Neural cell (in vitro differentiated cells): Measurements from ENCODE around the gene ALS2CL. TPM values are rescaled to one million over a fixed set of nuclear protein-coding genes. Genes with fewer than 3 reads are reported as not detected.

Source experiments
- H2AFZ ChIP-seq: fragments of 200-600, 300-800 bp; sonication (generic), shearing (Covaris generic); 2 replicates; pipeline ENCODE4 v1.6.0; 2014; ENCODE audit warnings: low read depth, mild to moderate bottlenecking, antibody characterized with exemption, low read length, moderate library complexity
- H3F3A ChIP-seq: fragments of 200-600 bp; shearing (Covaris generic); 2 replicates; pipeline ENCODE4 v1.6.1; 2016; ENCODE audit warnings: mild to moderate bottlenecking, moderate library complexity, mixed read lengths, antibody characterized with exemption, low read length; ENCODE audit not compliant: insufficient read depth, poor library complexity, severe bottlenecking
- H3K27ac ChIP-seq: fragments of 200-600, 300-800 bp; sonication (generic), shearing (Covaris generic); 2 replicates; pipeline ENCODE4 v1.5.1; 2014; ENCODE audit warnings: mild to moderate bottlenecking, low read length, moderate library complexity
- H3K27me3 ChIP-seq: fragments of 300-800, 200-600 bp; sonication (generic), shearing (Covaris generic); 2 replicates; pipeline ENCODE4 v1.6.0; 2014; ENCODE audit warnings: mild to moderate bottlenecking, low read depth, low read length, moderate library complexity; ENCODE audit not compliant: insufficient read depth
- H3K36me3 ChIP-seq: fragments of 300-800, 200-600 bp; sonication (generic), shearing (Covaris generic); 2 replicates; pipeline ENCODE4 v1.5.1; 2014; ENCODE audit warnings: mild to moderate bottlenecking, antibody characterized with exemption, low read length, moderate library complexity; ENCODE audit not compliant: insufficient read depth
- H3K4me2 ChIP-seq: fragments of 300-800, 200-600 bp; sonication (generic), shearing (Covaris generic); 2 replicates; pipeline ENCODE4 v1.6.0; 2014; ENCODE audit warnings: mild to moderate bottlenecking, low read length
- H3K4me3 ChIP-seq: fragments of 300-800, 200-600 bp; sonication (generic), shearing (Covaris generic); 2 replicates; pipeline ENCODE4 v1.5.1; 2014; ENCODE audit warnings: mild to moderate bottlenecking, low read length, moderate library complexity
- H3K79me2 ChIP-seq: fragments of 200-600 bp; shearing (Covaris generic); replicated peaks from 2 replicates; pipeline ENCODE4 v1.6.0; 2014; ENCODE audit warnings: mild to moderate bottlenecking, low read length, moderate library complexity; ENCODE audit not compliant: insufficient read depth
- H3K9ac ChIP-seq: fragments of 300-800, 200-600 bp; sonication (generic), shearing (Covaris generic); 2 replicates; pipeline ENCODE4 v1.6.1; 2016; ENCODE audit warnings: mild to moderate bottlenecking, low read length, mixed read lengths
- H3K9me2 ChIP-seq: fragments of 200-600 bp; shearing (Covaris generic); 2 replicates; pipeline ENCODE4 v1.6.1; 2016; ENCODE audit warnings: mild to moderate bottlenecking, low read length, mixed read lengths; ENCODE audit not compliant: insufficient read depth
- H3K9me3 ChIP-seq: fragments of 200-600, 300-800 bp; sonication (generic), shearing (Covaris generic); 2 replicates; pipeline ENCODE4 v1.6.1; 2016; ENCODE audit warnings: mild to moderate bottlenecking, mixed run types, low read length, moderate library complexity, mixed read lengths
- H4K20me1 ChIP-seq: fragments of 200-600 bp; shearing (Covaris generic); 2 replicates; pipeline ENCODE4 v1.6.1; 2016; ENCODE audit warnings: mild to moderate bottlenecking, mixed run types; ENCODE audit not compliant: insufficient read depth
- CTCF ChIP-seq: fragments of 450-650 bp; IDR thresholded peaks from 2 replicates; pipeline ENCODE4 v1.5.1; 2014; ENCODE audit warnings: antibody characterized with exemption, mild to moderate bottlenecking, moderate library complexity; ENCODE audit not compliant: poor library complexity, severe bottlenecking
- EP300 ChIP-seq: fragments of 450-650 bp; conservative IDR thresholded peaks from 2 replicates; pipeline ENCODE4 v1.6.1; 2014; ENCODE audit warnings: antibody characterized with exemption, mild to moderate bottlenecking, moderate library complexity; ENCODE audit not compliant: poor library complexity, severe bottlenecking
- EZH2 ChIP-seq: fragments of 200-600, 300-800 bp; shearing (Covaris generic), sonication (generic); IDR thresholded peaks from 2 replicates; pipeline ENCODE4 v1.6.1; 2014; ENCODE audit warnings: antibody characterized with exemption, low read length, borderline replicate concordance, mild to moderate bottlenecking; ENCODE audit not compliant: insufficient read depth, poor library complexity, severe bottlenecking
- MXI1 ChIP-seq: fragments of 450-650 bp; conservative IDR thresholded peaks from 2 replicates; pipeline ENCODE4 v1.6.1; 2014; ENCODE audit warnings: antibody characterized with exemption, mild to moderate bottlenecking; ENCODE audit not compliant: poor library complexity, severe bottlenecking
- POLR2AphosphoS5 ChIP-seq: IDR thresholded peaks from 2 replicates; pipeline ENCODE4 v1.6.1; 2012
- RAD21 ChIP-seq: fragments of 450-650 bp; conservative IDR thresholded peaks from 2 replicates; pipeline ENCODE4 v1.6.1; 2014; ENCODE audit warnings: antibody characterized with exemption, mild to moderate bottlenecking, moderate library complexity
- REST ChIP-seq: IDR thresholded peaks from 2 replicates; pipeline ENCODE4 v1.6.1; 2012; ENCODE audit warnings: borderline replicate concordance
- SMC3 ChIP-seq: fragments of 450-650 bp; conservative IDR thresholded peaks from 2 replicates; pipeline ENCODE4 v1.6.1; 2014; ENCODE audit warnings: antibody characterized with exemption, mild to moderate bottlenecking, moderate library complexity; ENCODE audit not compliant: poor library complexity
- TAF1 ChIP-seq: IDR thresholded peaks from 2 replicates; pipeline ENCODE4 v1.6.1; 2012; ENCODE audit warnings: low read depth
- polyA plus RNA-seq: library from polyadenylated mRNA; depleted of rRNA; stranded (reverse); fragments of >200 nt; gene quantifications from 2 replicates; pipeline ENCODE4 v1.2.3, GENCODE V29; 2014

ALS2CL gene
- polyA plus RNA-seq, 1 donor from 2014 or later: 0.11 TPM

DNA sequence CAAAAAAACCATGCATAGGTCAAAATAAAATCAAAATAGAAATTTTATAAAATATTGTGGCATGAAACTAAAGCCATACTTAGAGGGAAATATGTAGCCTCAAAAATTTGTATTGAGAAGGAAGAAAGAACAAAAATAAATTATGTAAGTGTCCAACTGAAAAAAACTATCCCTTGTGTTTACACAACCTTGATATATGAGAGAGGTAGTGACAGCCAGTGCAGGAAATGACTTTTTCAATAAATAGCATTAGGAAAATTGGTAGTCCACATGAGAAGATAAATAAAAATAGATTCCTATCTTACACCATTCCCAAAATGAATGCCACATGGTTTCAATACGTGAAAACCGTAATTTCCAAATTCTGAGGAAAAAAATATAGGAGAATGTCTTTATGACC, 37.3 kb upstream of the ALS2CL start:
- H3K9me3 ChIP-seq: no peaks in the 10 kb centered on the region
- no peak overlapping the region for H3K4me3 ChIP-seq
- no peak overlapping the region for H3K4me2 ChIP-seq

GRCh38 chr3:46729038-46729437, 35.6 kb upstream of the ALS2CL start:
- Histone ChIP-seq H3K36me3 (no peaks in the 10 kb centered on the region), H3K9me2 (no peaks in the 10 kb centered on the region), H3K4me3 (no peak overlapping the region), H3K27me3 (no peaks in the 10 kb centered on the region), H3F3A (no peaks in the 10 kb centered on the region), H3K4me2 (no peak overlapping the region), H3K27ac (no peak overlapping the region), H4K20me1 (no peaks in the 10 kb centered on the region), H2AFZ (no peak overlapping the region), H3K9ac (no peak overlapping the region), H3K9me3 (no peaks in the 10 kb centered on the region), H3K79me2 (no peaks in the 10 kb centered on the region)
- no peak for TF ChIP-seq TAF1
- no peak for TF ChIP-seq REST
- no peak for TF ChIP-seq CTCF
- TF ChIP-seq SMC3: no peak
- TF ChIP-seq EP300: no peak
- TF ChIP-seq POLR2AphosphoS5: no peak
- no peak for TF ChIP-seq MXI1
- no peak for TF ChIP-seq RAD21

More for the DNA sequence above, 37.3 kb upstream of the ALS2CL start:
- Histone ChIP-seq H3K27ac (no peak overlapping the region), H3K9ac (no peak overlapping the region), H3F3A (no peaks in the 10 kb centered on the region), H4K20me1 (no peaks in the 10 kb centered on the region), H2AFZ (no peak overlapping the region), H3K27me3 (no peaks in the 10 kb centered on the region), H3K79me2 (no peaks in the 10 kb centered on the region), H3K9me2 (no peaks in the 10 kb centered on the region), H3K36me3 (no peaks in the 10 kb centered on the region)
- TF ChIP-seq RAD21: no peak
- no peak for TF ChIP-seq CTCF
- no peak for TF ChIP-seq EZH2
- TF ChIP-seq MXI1: no peak
- TF ChIP-seq POLR2AphosphoS5: no peak
- TF ChIP-seq EP300: no peak
- no peak for TF ChIP-seq REST
- TF ChIP-seq TAF1: no peak
